Posterior vena cava (tissue), 2 donors: ENCODE data around the gene VSTM4. TPM values are rescaled to one million over a fixed set of nuclear protein-coding genes. Genes with fewer than 3 reads are reported as not detected.

Experiments
- DNase-seq: peaks from one replicate; pipeline ENCODE4 v3.0.0-alpha.2; 2020; ENCODE audit warnings: low spot score
- intact Hi-C, 2 donors: fragments of 100-400 bp; cut with DNase I; formaldehyde crosslinking; loops; one replicate each; pipeline versions ENCODE4 v1.14.1 to v1.14.2; 2022 to 2023
- total RNA-seq, 2 donors: library from RNA; stranded (reverse); fragmentation: NEBNext Ultra II Directional; extraction: Animal tissue kit (Norgen Biotek cat#: 25700); gene quantifications; one replicate each; pipeline ENCODE4 v1.2.1, GENCODE V29; 2021
- donor health status: DM: yes; HTN: yes; CAD: no.
- donor health status: DM: yes; HTN: yes; CAD: no.

Gene VSTM4
- total RNA-seq, 2 donors from 2014 or later: 14.9 to 20.2 TPM

DNA sequence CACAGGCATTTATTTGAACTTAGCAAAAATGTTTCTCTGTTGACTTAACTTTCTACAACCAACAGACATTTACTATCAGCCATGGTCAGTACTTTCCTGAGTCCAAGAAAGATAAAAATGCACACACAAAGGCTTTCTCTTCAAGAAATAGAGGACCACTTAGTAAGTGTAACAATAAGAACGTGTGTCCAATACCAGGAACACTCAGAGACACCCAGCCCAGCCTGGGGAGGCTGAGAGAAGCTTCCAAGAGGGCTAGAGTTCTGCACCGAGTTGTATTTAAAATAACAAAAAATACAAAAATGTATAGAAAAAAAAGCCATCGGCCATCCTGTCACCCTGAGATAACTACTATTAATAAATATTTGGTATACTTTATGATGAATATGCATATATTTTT, 35.8 kb downstream of the VSTM4 start:
- no peak for DNase-seq
- intact Hi-C loops: no loop called here

GRCh38 chr10:49079072-49079471, 36.2 kb downstream of the VSTM4 start:
- intact Hi-C loops: no loop called here
- no peak for DNase-seq

GRCh38 chr10:49078433-49078832, 36.9 kb downstream of the VSTM4 start:
- intact Hi-C loops: no loop called here
- no peak for DNase-seq

DNA sequence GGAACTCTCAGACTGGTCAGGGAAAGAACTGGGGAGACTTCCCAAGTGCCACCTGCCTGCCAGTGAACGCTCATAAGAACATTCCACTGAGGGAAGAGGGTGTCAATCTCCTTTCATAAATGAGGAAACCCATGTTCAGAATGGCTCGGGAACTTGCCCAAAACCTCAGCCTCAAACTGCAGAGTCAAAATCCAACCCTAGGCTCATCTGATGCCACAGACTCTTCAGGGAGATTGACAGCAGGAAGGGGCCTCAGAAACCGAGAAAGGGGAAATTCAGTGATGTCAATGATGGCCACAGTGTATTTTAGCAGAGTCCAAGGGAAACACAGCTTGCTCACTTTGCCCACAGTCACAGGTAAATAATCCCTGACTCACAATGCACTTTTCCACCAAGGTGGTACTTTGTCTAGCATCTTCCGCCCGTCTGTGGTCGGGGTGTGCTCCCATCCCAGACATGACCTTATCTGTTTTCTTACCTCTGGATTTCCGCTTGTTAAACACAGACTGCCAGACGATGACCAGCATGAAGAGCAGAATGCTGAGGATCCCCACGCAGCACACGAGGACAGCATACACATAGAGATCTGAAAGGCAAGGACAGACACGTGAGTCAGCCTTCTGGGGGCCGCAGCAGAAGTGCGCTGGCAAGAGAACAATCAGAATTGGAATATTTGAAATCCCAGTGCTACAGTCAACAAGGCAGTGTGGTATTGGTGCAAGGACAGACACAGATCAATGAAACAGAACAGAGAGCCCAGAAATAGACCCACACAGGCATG, 38.4 kb downstream of the VSTM4 start:
- DNase-seq: no peak
- intact Hi-C loops: no loop called here

DNA sequence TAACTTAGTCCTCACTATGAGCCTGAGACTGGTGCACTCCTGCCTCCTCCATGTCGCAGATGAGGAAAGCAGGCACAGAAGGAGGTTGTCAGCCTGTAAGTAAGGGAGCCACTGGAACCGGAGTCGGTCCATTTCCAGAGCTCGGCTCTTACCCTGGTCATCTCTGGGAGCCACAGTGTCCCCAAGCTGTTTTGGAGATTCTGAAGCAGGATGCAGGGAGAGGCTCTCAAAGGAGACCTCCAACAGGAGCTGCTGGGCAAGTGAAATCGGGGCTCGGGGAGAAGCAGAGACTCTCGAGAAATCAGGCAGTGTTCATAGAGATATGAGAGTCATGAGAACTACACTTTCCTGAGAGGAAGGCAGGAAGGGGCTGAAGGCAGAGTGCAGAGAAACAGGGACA, 39.0 kb downstream of the VSTM4 start:
- no peak for DNase-seq
- intact Hi-C loops: no loop called here

DNA sequence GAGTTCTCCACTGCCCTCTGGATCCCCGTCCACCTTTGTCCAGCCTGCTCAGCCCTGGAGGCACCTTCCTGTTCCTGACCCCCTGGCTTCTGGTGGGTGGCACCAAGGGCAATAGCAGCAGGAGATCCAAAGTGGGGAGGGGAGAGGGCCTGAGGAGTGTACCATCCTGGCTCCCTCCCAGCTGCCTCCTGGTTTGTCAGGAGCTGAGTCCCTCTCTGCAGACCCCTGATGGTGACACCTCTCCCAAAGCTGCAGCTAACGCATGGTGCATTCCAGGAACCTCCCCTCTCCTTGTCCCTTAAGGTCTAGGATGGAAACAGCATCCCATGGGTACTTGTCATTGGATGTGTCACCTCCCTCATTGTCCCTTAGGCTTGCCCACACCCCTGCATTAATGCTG, 39.6 kb downstream of the VSTM4 start:
- DNase-seq: no peak
- intact Hi-C loops: no loop called here

- intact Hi-C loops: no loop called here
- DNase-seq: no peak
Observed at GRCh38 chr10:49074836-49075682, 40.3 kb downstream of the VSTM4 start.

DNA sequence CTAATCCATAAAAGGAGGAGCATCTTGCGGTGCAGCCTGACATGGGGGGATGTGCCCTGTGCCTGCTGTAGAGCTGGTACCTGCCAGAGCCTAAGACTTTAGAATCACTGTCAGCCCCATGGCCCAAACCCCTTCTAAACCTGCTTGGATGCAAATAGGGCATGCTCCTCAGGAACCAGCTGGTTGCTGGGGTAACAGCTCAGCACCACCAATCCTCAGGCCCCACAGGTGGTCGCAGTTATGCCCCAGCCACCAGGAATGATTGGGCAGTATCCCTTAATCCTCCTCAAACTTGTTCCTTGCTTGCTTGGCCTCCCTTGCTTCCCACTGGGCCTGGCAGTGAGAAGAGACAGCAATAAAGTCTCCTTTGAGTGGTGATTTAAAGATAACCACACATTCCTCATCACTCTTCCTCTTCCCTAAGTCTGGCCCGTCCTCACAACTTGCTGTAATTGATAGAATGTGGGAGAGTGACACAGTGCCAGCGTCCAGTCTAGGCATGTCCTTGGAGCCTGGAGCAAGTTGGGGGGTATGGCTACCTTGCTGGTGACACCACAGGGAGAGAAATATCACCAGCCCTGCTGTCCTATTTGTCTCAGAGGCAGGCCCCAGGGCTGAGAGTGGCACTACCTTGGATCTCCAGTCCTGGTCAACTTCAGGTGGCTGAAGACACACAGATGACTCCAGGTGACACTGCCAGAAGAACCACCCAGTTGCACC, 43.0 kb downstream of the VSTM4 start:
- DNase-seq: no peak
- intact Hi-C loops: no loop called here

- intact Hi-C loops: no loop called here
- DNase-seq: no peak
Observed at GRCh38 chr10:49071160-49071761, 44.1 kb downstream of the VSTM4 start.

GRCh38 chr10:49070701-49071100, 44.6 kb downstream of the VSTM4 start:
- intact Hi-C loops: no loop called here

GRCh38 chr10:49068672-49069217, 46.6 kb downstream of the VSTM4 start:
- intact Hi-C loops: no loop called here
- no peak for DNase-seq

More at GRCh38 chr10:49070701-49071100, 44.6 kb downstream of the VSTM4 start:
- DNase-seq: no peak

DNA sequence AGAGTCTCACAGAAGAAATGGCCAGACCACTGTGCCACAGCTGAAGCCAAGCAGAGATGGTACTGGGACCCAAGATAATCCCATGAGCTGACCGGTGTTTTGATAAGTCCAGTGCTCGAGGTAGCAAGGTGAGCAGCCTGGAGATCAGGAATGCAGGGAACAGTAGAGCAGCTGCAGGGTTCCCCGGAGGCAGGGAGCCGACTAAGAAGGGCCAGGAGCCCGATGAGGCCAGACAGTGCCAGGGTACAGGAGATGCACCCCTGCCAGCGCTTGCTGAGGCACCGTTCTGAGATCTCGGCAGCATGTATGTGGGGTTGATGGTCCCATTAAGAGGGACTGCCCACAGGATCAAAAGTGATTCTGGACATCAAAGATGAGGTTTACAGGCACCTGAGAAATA, 47.1 kb downstream of the VSTM4 start:
- intact Hi-C loops: no loop called here
- DNase-seq: no peak

DNA sequence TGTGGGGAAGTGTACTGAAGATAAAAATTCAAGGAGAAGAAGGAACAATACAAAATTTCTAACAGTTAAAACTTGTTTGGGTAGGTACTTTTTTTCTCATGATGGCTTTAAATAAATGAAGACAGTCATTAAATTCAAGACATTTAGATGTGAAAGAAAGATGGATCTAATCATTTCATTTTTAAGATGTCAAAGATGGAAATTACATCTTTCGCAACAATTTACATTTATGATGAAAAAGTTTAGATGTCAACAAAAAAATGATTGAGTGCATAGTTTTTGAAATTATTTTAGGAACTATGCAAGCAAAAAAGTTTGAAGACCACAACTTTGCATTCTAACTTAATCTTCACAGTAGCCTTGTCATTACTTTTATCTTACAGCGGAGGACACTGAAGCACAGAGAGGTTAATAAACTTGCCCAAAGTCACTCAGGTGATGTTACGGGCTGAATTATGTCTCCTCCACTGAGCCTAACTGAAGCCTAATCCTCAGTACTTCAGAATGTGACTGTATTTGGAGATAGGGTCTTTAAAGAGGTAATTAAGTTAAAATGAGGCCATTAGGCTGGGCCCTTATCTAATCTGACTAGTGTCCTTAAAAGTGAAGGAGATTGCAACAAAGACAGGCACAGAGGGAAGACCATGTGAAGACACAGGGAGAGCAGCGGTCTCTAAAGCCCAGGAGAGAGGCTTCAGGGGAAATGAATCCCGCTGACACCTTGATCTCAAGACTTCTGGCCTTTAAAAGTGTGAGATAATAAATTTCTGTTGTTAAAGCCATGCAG, 48.2 kb downstream of the VSTM4 start:
- DNase-seq: no peak

DNA sequence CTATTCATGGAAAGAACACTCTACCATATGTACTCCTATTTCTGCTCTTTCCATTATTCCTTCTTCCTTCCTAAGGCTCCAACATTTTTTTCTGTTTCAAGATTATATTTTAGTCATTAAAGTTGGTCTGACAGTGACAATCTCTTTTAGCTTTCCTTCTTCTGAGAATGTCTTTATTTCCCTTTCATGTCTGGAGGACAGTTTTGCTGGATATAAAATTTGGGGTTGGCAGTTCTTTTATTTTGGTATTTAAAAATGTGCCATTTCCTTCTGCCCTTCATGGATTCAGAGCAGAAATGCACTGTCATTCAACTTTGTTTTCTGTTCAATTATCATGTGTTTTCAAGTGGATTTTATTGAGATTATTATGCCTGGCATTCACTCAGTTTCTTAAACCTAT, 53.1 kb downstream of the VSTM4 start:
- DNase-seq: no peak

More for the DNA sequence above, 48.2 kb downstream of the VSTM4 start:
- intact Hi-C loops: no loop called here

DNA sequence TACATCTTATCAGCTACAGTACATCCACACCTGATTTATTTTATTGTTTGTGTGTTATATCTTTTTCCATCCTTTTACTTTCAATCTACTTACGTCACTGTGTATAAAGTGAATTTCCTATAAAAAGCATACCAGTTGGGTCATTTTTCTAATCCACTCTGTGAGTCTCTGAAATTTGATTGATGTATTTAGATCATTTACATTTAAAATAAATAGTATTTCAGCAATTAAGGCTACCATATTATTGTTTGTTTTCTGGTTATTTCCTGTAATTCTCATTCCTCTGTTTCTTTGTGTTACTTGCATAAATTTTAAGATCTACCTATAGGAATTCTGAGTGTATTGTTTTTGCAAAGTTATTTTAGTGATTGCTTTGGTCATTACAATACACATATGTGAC, 53.7 kb downstream of the VSTM4 start:
- intact Hi-C loops: no loop called here

More for the DNA sequence above, 53.1 kb downstream of the VSTM4 start:
- intact Hi-C loops: no loop called here

DNA sequence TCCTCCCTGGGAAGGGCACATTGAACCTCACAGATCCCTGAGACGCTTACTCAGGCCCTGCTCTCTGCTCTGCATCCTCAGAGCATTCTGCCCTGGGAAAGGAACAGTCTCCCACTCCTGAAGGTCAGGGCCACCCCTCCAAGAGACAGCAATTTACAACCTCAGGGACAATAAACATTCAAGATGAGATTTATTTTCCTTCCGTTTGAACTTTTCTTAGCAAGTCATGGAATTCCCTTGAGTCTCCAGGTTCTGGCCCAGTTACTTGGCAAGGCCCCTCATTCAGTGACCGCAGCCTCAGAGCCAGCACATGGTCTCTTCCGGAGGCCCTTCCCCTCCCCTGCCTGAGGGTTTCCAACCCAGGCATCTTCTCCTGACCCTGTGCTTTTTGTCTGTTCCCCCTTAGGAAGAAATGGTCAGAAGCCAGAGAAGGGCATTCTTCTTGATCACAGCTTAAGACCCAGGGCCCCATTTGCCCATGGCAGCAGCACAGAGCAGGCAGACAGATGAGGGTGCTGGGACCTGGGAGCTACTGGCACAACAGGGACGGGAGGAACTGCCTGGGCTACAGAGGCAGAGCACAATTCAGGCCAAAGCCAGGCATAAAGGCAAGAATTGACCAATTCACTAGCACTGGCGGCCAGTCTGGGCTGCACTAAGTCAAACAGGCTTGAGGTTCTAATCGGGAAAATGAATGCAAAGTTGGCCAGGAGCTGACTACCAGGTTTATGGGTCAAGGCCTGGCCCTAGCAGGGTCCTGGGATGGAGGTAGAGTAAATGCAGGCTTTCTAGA, 56.7 kb downstream of the VSTM4 start:
- intact Hi-C loops: no loop called here
- no peak for DNase-seq

More for the DNA sequence above, 53.7 kb downstream of the VSTM4 start:
- DNase-seq: no peak

DNA sequence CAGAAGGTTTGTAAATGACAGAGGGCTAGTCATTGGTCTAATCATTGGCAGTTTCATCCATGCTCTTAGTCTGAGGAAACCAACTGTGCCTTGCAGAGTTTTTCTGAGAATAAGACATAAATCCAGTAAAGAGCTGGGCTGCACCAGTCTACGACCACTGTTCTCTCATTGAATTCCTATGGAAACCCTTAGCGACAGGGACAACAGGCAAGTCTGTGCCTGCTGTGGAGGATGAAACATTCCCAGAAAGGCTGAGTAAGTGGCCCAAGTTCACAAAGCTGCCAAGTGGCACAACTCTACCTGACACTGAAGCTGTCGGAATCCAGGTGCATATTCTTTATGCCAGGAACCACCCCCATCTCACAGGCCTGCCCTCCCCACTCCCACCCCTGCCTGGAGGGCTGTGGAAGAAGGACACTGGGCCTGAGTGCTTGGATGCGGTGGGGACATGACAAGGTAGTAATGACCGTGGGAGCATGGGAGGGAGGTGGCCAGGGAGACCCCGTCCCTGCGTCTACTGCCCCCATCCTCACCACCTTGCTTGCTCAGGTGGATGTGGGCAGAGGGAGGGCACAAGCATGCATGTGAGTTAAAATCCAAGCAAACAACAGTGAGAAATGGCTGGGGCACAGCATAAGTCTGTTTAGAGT, 58.0 kb downstream of the VSTM4 start:
- intact Hi-C loops: no loop called here
- no peak for DNase-seq
